ENCODE results near the gene PRDX3.

The PRDX3 gene
- 50.0 to 56.7 reads per million in 2 donors for total RNA-seq

DNA sequence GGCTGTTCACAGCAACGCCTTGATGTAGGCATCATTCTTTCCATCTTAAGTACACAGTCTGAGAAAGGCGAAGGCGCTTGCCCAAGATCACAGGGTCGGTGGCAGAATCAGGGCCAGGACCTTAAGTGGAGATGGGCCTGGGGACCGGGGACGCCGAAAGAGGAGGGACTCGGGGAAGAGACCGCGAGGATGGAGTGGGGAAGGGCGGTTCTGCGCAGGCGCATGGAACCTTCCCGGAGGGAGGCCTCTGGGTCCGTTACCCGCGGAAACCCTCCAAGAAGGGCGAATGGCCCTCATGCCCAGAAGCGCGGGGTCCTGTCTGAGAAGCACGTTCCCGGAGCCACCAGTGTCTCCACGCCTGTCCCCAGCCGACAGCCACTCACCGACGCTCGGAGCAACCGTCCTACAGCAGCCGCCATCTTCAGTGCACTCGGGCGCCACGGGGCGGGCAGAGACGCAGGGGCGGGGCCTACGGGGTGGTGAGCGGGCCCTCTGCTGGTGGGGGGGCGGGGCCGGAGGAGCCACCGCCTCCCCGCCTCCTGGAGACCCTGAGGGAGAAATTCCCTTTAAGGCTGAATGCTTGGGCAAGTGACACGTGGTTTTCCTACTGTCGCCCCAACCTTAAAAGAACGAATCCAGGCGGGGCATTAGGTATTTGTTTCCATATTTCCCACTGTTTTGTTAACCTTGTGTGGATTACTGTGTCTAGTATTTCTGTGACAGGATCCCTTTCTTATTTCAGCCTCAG, at the start of gene PRDX3:
Gene PRDX3, minus strand, starts transcription at position 441 of the 748 bp plus-strand sequence. Its CDS starts 22 bp downstream, at position 419.
- peak; percentile 78 for DNase-seq

DNA sequence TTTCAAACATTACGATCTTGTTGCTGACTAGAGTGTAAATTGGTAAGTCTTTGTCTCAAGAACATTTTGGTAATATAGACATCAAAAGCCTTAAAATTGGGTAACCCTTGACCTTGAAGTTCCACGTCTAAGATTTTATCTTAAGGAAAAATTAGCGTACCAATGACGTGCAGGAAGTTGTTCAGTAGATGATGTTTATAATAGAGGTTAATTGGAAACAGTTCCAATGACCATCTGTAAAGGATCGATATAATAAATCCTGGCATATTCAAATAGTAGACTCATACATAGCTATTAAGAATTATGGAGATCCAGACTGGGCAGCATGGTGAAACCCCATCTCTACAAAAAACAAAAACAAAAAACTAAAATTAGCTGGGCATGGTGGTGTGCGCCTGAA, 49.2 kb upstream of the PRDX3 start:
- DNase-seq = no peak

GRCh38 chr10:119225083-119225658, 46.6 kb upstream of the PRDX3 start:
- no peak for DNase-seq

DNA sequence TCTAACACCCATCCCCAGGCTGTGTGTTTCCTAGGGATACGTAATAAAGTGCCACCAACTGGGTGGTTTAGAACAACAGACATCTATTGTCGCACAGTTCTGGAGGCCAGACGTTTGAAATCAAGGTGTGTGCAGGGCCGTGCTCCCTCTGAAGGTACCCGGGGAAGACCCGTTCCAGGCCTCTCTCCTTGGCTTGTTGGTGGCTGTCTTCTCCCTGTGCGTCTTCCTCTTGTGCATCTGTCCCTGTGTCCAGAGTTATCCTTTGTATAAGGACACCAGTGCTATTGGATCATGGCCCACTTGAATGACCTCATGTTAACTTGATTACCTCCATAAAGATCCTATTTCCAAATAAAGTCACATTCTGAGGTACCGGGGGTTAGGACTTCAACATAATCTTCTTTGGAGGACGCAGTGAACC, 44.4 kb upstream of the PRDX3 start:
- no peak for DNase-seq

- DNase-seq = no peak
Measured at GRCh38 chr10:119222537-119222936, 43.9 kb upstream of the PRDX3 start.

- DNase-seq = no peak
Measured at GRCh38 chr10:119221666-119222065, 43.1 kb upstream of the PRDX3 start.

DNA sequence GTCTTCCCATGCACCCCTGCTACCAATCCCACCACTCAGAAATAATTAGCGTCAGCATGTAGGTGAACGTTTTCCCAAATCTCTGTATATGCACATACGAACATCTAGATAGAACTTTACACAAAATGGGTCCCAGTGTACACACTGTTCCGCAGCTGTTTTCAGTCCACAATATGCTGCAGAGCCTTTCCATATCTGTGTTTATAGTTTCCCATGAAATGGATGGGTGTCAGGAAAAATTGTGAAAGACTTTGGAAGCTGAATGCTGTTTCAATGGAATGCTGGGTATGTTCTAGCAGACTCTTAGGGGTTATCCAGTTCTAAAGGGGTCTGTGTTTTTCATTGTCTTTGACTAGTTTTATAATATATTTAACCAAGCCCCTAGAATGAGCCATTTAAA, 42.6 kb upstream of the PRDX3 start:
- DNase-seq = no peak

GRCh38 chr10:119219871-119220270, 41.3 kb upstream of the PRDX3 start:
- no peak for DNase-seq

DNA sequence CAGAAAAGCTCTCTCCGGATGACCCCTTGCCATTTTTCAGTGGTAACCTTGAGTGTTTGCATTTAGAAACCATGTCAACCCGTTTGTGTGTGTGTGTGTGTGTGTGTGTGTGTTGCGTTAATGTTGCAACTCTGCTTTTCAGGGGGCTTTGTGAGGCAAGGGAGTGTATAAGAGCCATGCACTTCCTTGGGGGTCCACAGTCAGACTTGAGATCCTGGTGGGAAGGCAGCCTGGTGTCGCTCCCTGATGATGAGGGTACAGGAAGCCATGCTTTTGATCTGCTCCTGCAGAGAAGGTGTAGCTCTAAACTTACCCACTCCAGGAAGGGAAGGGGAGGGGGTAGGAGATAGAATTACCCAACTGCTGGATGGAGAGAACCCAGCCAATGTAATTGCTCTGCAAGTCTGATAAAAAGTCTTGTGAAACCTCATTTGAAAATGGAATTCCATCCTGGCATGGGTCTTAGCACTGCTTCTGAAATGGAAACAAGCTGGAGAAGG, 39.4 kb upstream of the PRDX3 start:
- DNase-seq = no peak

DNA sequence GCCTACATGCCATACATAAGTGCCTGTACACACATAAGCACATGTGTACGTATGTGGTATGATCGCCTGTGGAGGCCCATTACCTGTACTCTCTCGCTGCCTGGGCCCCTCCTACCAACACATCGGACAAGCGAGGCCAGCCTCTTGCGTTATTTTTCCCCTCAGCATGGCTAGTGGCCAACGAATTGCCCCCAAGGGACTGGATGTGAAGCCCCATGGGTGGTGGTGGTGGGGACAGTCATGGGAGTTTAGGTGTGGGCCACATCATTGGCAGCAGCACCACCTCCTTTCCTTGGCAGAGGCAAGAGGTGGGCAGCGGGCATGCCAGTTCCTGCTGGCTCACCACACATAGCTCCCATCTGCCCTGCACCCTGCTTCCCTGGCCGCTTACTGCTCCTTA, 38.8 kb upstream of the PRDX3 start:
- DNase-seq = no peak

- DNase-seq = no peak
Measured at GRCh38 chr10:119216127-119216526, 37.5 kb upstream of the PRDX3 start.

DNA sequence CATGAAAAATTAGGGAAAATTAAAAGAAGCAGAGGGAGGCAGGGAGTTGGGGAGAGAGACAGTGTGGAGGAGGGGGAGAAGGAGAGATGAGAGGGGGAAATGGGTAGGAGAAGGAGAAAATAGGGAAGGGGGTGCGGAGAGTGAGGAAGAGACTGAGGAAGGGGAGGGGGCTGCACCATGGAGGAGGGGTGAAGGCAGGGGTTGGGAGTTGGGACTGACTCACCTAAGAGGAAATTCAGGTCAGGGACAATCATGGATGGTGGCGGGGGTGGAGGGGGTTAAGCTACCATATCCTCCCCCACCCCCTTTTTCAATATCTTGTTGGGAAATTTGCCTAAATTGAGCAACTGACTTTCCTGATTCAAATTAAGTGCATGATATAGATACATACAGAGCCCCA, 36.8 kb upstream of the PRDX3 start:
- DNase-seq = no peak

DNA sequence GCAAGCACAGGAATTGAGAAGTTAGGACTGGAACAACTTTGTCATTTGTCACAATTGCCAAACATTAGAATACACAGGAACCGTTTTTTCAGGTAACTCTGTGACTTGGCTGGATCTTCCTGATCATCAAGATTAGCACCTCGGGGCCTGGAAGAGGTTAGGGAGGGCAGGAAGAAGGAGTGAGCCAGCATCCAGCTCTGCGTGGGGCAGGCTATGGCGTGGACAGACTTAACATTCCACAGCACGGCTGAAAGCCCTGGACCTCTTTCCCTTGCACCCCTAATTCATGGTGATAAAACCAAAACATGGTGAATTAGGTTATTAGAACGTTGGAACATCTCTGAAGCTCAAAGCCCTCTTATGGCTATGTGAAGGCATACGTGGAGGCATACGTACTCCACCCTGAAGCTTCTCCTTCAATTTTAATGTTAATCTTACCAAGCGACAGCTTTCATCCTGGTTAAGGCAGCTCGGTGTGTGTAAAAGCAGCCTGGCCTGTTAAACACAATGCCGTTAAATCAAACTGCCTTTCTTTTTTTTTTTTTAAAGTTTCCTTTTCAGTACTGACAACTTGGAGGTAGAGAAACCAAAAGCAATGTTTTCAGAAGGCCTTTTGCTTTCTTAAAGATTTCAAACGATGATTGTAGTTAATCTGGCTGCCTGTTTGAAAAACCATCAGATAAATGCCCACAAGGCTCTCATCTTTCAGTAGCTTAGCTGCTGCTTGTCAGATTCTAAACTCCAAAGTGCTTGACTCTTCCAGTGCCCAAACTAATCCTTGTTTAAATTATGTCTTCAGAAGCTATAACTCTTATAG, 33.2 kb upstream of the PRDX3 start:
- DNase-seq = no peak

DNA sequence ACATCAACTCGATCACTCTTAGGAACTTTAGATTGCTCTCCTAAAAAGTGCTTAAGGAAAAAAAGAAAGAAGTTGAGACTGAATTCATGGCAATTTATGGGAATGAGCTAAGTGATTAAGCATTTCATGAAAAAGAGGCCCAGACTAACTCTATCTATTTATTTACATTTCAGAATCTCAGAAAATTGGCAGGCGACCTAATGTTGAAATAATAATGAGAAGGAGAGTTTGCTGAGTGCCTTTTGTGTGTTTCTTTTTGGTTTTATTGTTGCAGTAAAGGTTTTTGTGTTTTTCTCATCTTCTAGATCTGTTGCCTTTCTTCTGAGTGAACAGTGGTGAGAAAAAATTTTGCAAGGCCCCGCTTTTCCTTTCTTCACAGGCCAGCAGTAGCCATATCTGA, 32.6 kb upstream of the PRDX3 start:
- DNase-seq = no peak

- DNase-seq = no peak
Measured at GRCh38 chr10:119210633-119211032, 32.0 kb upstream of the PRDX3 start.

- DNase-seq = no peak
Measured at GRCh38 chr10:119209736-119210355, 31.2 kb upstream of the PRDX3 start.

GRCh38 chr10:119209035-119209735, 30.6 kb upstream of the PRDX3 start:
- no peak for DNase-seq

DNA sequence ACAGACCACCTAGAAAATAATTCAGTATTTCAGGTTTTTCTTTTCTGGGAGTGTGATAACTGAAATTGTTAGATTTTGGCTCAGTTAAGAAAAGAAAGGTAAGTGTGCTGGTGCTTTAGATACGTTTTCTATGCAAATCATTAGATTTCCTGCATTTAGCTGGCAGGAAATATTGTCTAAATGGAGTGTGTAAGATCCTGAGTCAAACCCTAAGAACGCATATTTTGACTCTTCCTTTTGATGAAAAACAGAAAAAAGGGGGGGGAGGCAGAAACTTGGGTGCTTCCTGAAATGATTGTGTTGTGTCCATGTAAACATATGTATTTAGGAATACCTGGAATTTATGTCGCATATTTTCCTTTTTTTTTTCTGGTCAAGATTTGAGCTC, 29.9 kb upstream of the PRDX3 start:
- DNase-seq = no peak

GRCh38 chr10:119207713-119208552, 29.3 kb upstream of the PRDX3 start:
- no peak for DNase-seq

- DNase-seq = peak; percentile 96
Measured at GRCh38 chr10:119207366-119207666, 28.7 kb upstream of the PRDX3 start, which contains the start of gene GRK5. Gene GRK5 (plus strand): TSS chr10:119207571. CDS start chr10:119207918, 347 bp downstream.

DNA sequence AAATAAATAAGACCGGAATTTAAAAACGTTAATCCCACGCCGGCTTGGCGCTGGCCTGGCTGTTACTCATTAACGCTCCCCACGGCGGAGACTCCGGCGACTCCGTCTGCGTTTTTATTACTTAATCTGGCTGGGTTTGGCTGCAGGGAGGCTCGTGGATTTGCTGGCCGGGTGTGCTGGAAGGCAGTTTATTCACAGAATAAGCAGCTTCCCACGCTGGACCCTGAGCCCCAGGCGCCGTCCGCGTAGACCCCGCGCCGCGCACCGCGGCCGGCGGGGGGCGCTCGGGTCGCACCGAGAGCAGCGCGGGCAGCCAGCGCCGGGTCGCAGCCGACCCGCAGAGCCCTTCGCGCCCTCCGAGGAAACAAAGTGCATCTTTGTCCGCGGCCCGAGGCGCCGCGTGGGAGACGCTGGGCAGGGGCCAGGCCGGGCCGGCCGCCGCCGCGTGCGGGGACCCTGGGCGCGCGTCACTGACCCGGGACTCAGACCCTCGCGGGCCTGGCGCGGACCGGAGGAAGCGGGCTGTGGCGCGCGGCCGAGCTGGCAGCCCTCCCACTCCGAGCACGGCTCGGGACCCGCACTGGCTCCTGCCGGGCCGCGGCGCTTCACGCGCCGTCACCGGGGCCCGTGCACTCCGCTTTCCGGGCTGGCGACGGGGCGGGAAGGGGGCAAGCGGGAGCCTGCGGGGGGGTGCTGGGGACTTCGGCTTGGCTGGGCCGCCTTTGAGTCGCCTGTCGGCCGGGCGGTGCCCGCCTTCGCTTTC, 28.2 kb upstream of the PRDX3 start:
- DNase-seq = peak; percentile 55
